ENCODE measurements around the gene FBXO15. TPM values are rescaled to one million over a fixed set of nuclear protein-coding genes. Genes with fewer than 3 reads are reported as not detected.
A peak's percentile ranks its signal among the peaks of the same experiment; 100 is the strongest.

The FBXO15 gene
- total RNA-seq, 1 experiment from 2014 or later: 0.39 TPM

- H2AK5ac ChIP-seq (ENCODE audit: insufficient read length, low read length): no peak overlapping the region
- no peaks in the 10 kb centered on the region for H3K79me1 ChIP-seq (ENCODE audit: insufficient read depth, low read depth, low read length, poor library complexity, severe bottlenecking)
- no peak overlapping the region for H3K56ac ChIP-seq (ENCODE audit: insufficient read length, low read depth, low read length)
- H3K18ac ChIP-seq (ENCODE audit: insufficient read length, low read depth, low read length): no peak overlapping the region
- no peak for TF ChIP-seq CTCF (conservative IDR thresholded peaks at IDR 0.05)
- H2AFZ ChIP-seq (ENCODE audit: low read length): no peak overlapping the region
- H3K36me3 Mint-ChIP-seq (ENCODE audit: insufficient read depth in 1 of 3, low read depth in 3 of 3): no peaks in the 10 kb centered on the region
- H3K79me2 ChIP-seq (ENCODE audit: insufficient read depth, low read length): no peaks in the 10 kb centered on the region
- no peaks in the 10 kb centered on the region for H4K20me1 ChIP-seq (ENCODE audit: control insufficient read depth, insufficient read depth, insufficient read length)
- H3K4me3 Mint-ChIP-seq: no peak overlapping the region
- peaks cover under 1 to 7% of the 10 kb centered on the region in 2 experiments for H3K4me1 Mint-ChIP-seq
- no peak overlapping the region for H3K27ac ChIP-seq (ENCODE audit: insufficient read length, low read depth, low read length)
- H3K27me3 Mint-ChIP-seq (ENCODE audit: low read depth): peaks cover 3% of the 10 kb centered on the region
- H4K5ac ChIP-seq (ENCODE audit: insufficient read length, low read depth, low read length): no peak overlapping the region
- H3K4me1 ChIP-seq (ENCODE audit: insufficient read depth, low read length): no peaks in the 10 kb centered on the region
- H3K23ac ChIP-seq (ENCODE audit: insufficient read length, low read depth, low read length): no peak overlapping the region
- H3K9ac ChIP-seq (ENCODE audit: extremely low read depth, insufficient read length, low read length): no peak overlapping the region
- no peak overlapping the region for H3K4me2 ChIP-seq (ENCODE audit: insufficient read depth, insufficient read length, low read length)
- no peak overlapping the region for H2BK5ac ChIP-seq (ENCODE audit: insufficient read length, low read length)
- H4K8ac ChIP-seq (replicated peaks; ENCODE audit: insufficient read length, low read depth, low read length): no peak overlapping the region
- no peak overlapping the region for H2BK15ac ChIP-seq (ENCODE audit: low read depth, low read length)
- DNase-seq: no peak
- H3K9me3 ChIP-seq (ENCODE audit: control insufficient read depth, low read depth, low read length): no peaks in the 10 kb centered on the region
- H3K14ac ChIP-seq (ENCODE audit: insufficient read depth, low read length): no peak overlapping the region
- H3K9me3 Mint-ChIP-seq: no peaks in the 10 kb centered on the region
- no CpG with 5 or more reads among the region's 4 CpGs for WGBS (ENCODE audit: extremely low coverage, insufficient read length, low lambda C conversion rate)
- no peak overlapping the region for H3K4ac ChIP-seq (ENCODE audit: low read depth, low read length)
- no peak overlapping the region for H2BK20ac ChIP-seq (ENCODE audit: low read depth, low read length, poor library complexity, severe bottlenecking)
- no peak overlapping the region for H4K91ac ChIP-seq (ENCODE audit: insufficient read length, low read depth, low read length)
- H3K23me2 ChIP-seq (ENCODE audit: insufficient read length, low read depth, low read length, poor library complexity, severe bottlenecking): no peaks in the 10 kb centered on the region
- no peak overlapping the region for H2BK12ac ChIP-seq (ENCODE audit: insufficient read length, low read depth, low read length)
- no peak overlapping the region for H3T11ph ChIP-seq (ENCODE audit: low read length)
- no peaks in the 10 kb centered on the region for H3K27me3 ChIP-seq (ENCODE audit: insufficient read depth, low read length)
- H2BK120ac ChIP-seq (ENCODE audit: low read depth, low read length, poor library complexity, severe bottlenecking): no peak overlapping the region
- 0 out of 7 replicates have a peak overlapping the region, but pooled peaks of 1 of the 3 experiments have one; percentile 4 for H3K27ac Mint-ChIP-seq
These were observed 42.5 kb upstream of the FBXO15 start for GRCh38 chr18:74190086-74190485.

Data from H9 (cell line).